SU-DHL-6 (cell line): ENCODE measurements around the gene RAB1B.

Source experiments
- EZH2phosphoT487 ChIP-seq: fragments of 200-600 bp; sonication (generic), shearing (Covaris generic); conservative IDR thresholded peaks from 2 replicates; pipeline ENCODE4 v1.6.1; 2018; ENCODE audit warnings: mild to moderate bottlenecking, antibody characterized with exemption, low read length, moderate library complexity, mixed read lengths
- TF ChIP-seq, protein P1 (sequence below): fragments of 200-600 bp; sonication (generic); IDR thresholded peaks from one replicate; pipeline ENCODE4 v1.5.1; 2017; ENCODE audit warnings: antibody characterized with exemption, mild to moderate bottlenecking, low read length, moderate library complexity; ENCODE audit not compliant: insufficient read depth, poor library complexity, severe bottlenecking

DNA sequence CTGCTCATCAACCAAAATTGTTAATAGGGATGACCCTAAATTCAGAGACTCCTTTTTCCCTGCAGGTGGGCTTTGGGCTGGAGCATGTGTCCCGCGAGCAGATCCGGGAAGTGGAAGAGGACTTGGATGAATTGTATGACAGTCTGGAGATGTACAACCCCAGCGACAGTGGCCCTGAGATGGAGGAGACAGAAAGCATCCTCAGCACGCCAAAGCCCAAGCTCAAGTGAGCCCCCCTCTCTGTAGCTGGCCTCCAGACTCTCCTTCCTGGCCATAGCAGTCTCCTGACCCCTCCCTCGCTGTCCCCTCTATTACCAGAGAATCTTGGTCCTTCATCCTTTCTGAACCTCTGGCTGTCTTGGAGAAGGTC lies 47.9 kb upstream of the RAB1B start:
- TF ChIP-seq, protein P1, sequence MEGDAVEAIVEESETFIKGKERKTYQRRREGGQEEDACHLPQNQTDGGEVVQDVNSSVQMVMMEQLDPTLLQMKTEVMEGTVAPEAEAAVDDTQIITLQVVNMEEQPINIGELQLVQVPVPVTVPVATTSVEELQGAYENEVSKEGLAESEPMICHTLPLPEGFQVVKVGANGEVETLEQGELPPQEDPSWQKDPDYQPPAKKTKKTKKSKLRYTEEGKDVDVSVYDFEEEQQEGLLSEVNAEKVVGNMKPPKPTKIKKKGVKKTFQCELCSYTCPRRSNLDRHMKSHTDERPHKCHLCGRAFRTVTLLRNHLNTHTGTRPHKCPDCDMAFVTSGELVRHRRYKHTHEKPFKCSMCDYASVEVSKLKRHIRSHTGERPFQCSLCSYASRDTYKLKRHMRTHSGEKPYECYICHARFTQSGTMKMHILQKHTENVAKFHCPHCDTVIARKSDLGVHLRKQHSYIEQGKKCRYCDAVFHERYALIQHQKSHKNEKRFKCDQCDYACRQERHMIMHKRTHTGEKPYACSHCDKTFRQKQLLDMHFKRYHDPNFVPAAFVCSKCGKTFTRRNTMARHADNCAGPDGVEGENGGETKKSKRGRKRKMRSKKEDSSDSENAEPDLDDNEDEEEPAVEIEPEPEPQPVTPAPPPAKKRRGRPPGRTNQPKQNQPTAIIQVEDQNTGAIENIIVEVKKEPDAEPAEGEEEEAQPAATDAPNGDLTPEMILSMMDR, result no peak
- no peak for TF ChIP-seq EZH2phosphoT487
